Activated effector memory CD4-positive, alpha-beta T cell treated with anti-CD3 and anti-CD28 coated beads, Interleukin-2, amount 50 U/mL, for 16 hours (primary cell): ENCODE results near the gene ERI3.

ENCODE experiments used
- DNase-seq: peaks from one replicate; pipeline ENCODE4 v3.0.0-alpha.2; 2020

The ERI3 gene

DNA sequence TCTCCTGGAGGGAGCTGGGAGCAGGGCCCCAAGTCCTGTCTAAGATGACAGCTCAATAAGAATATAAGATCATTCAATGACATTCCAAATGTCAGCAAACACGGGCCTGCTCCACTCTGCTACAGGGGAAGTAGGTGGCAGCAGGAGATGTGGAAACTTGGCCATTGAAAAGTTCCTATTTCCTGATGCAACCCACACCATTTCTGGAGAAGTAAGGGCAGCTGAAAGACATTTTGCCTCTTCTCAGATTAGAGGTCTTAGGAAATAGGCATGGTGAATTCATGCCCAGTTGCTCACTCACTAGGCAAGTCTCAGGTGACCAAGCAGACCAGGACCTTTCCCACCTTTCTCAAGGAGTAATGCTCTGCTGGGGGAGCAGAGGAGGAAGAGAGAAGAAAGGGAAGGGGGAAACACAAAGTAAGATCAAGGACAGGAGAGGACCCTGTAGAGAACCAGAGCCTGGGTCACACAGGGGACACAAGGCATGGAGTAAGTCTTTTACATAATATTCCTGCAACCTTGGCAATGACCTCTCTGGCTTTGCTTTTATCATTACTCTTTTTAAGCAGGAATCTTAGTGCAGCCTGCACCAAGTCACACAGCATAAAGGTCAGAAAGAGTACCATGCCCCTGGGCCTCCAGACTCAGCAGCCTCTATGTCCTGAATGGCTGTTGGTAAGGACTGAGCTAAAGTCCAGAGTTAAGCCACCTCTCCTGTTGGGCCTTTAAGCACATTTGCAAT, 72.9 kb downstream of the ERI3 start:
- DNase-seq, result no peak

DNA sequence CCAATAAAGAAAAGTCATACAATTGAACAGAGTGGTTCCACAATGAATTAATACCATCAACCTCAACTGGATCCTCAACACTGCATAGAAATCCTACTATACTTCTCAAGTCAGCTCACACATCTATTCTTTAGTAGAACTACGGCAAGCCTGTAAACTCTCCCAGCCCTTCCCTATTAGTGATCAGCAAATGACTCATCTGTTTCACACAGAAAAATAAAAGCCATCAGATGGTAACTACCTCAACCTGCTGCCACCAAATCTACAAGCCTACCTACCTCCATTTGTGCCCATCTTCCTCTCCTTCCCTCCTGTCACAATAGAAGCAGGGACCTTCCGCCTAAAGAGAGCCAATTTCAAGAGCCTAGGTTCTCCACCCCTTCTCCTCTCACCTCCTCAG, 78.2 kb downstream of the ERI3 start:
- DNase-seq, result no peak

DNA sequence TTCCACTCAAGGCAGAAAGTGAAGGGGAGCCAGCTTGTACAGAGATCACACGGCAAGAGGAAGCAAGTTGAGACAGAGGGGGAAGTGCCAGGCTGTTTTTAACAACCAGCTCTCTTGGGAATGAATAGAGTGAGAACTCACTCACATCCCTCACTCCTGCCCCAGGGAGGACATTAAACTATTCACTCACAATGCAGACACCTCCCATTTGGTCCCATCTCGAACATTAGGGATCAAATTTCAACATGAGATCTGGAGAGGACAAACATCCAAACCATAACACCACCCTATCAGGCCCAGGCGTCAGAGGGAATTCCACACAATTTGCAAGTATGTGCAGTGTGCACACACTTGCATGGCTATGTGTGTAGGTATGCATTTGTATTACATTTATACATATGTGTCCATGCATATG, 79.1 kb downstream of the ERI3 start:
- no peak for DNase-seq

DNA sequence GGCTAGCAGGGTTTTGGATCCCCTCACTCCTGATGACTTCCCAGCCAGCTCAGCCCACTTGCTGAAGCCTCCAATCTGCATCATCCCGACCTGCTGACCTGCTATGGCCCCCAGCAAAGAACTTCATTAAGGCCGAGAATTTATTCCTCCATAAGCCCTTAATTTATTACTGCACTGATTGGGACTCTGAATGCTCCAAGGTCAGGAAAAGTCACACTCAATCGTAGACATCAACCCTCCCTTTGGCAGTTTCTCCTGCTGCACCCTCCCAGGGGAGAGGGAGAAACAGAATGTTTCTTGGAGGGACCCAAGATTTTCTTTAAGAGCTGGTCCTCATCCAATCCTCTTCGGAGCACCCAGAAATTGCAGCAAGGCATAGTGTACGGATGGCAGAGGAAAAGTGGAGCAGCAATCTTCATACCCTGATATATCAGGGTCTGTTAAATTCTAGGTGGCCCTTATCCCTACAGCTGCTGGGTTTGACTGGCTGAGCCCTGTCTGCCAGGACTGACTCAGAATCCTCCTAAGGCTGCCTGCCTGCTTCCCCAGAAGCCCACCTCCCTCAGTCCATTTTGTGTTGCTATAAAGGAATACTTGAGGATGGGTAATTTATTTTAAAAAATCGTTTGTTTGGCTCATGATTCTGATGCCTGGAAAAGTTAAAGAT, 79.6 kb downstream of the ERI3 start:
- no peak for DNase-seq

DNA sequence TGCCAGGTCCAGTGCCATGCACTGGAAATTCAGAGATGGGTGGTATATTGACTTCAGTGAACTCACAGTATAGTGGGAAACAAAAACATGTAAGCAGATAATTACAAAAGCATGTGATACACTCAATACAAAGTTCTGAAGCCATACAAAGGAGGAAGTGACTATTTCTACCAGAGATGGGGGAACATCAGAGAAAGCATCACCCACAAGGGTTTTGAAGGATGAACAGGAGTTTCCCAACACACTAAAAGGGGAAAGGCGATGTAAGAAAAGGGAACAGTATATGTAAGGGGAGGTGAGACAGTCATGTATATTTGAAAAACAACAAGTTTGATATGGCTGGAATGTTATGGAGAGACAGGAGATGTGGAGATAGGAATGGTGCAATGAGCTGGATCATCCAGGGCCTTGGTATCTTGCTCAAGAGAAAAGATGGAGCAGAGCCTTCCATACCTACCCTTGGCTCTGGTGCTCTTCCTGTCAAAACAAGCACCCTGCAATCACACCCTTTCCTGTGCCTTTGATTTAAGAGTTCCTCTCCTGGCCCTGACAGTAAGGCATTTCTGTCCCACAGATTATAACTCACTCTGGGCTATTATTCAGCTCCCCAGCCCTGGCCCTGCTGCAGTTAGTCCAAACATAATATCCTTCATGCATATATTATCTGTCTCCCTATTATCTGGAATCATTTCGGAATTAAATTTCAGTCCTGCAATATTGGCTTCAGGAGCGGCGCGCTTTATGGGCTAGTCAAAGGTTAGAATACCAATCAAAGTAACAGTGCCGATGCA, 81.3 kb downstream of the ERI3 start:
- no peak for DNase-seq

DNA sequence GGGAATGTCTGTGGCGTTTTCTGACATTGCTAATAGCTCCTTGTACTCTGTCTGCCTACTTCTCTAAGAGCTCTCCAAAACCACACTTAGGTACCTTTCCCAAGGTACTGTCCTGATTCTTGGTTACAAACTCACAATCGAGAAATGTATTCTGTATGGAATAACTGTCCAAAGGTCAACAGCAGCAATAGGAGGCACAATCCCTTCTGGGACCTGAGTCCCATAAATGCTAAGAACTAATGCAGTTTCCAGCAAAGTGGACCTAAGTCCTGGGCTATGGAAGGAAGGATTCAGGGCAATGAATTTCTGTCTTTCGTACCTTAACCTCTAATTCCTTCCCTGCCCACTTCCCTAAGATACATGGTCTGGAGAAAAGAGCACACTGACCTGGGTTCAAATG, 82.1 kb downstream of the ERI3 start:
- DNase-seq, result no peak

DNA sequence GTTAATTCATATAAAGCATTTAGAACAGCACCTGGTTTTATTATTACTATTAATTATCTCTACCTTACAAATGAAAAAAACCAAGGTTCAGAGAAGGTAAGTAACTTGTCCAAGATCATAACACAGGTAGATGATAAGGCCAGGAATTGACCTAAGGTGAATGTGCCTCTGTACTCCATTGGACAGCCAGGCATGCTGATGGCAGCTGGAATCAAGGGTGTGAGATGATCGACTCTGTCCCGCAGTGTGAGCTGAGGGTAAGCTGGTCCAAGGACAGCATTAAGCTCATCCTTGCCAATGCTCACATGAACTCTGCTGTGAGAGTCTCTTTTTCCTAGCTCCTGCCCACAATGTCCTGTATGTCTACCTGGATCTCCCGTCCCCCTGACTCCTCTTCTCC, 83.4 kb downstream of the ERI3 start:
- no peak for DNase-seq

DNA sequence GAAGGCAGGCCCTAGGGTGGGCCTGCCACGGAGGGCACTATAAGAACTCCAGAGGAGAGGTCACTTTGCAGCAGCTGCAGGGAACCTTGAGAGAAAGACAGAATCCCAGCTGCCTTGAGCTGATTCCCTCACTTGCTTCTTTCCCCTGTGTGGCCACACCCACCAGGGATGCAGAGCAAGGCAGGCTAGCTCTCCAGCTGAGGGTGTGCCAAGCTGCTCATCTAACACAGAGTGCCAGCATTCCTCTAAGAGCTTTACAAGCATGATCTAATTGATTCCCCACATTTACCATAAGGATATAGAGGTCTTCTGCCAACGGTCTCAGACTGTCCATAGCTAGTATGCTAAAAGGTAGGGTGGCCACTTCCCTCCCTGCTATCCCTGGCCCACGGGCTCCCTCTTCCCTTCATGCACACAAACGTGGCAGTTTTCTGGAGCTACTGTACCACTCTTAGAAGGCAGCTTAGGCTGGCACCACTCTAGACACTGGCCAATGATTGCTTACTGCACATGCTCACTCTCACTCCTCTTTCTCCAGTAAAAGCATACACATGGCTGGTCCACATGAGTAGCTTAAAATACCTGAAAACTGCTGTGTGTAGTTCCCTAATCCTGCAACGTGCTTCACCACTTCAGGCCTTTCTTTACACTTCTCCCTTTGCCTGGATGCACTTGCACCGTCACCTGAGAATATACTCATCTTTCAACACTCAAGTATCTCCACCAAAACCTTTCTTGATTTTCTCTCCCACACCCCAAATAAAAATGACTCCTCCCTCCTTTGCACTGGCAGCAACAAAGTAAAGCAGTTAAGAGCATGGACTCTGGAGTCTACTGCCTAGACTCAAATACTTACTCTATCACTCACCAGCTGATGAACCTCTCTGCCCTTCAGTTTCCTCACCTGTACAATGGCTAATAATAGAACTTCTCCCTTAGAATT, 84.1 kb downstream of the ERI3 start:
- no peak for DNase-seq

DNA sequence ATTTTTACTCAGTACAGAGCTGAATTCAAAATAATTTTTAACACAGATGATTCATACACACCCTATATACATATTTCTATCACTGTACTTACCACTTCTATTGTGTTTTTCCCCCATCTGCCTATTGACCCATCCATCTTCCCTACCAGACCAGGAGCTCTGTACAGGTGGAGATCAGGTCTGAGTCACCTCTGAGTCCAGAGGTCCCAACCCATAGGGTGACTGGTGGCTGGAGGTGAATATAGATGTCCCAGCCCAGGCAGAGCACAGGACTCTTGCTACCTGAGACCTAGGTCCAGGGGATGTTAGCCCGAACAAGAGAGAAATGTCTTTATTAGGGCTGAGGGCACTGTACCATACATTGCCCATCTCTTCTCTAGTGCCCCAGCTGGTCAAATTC, 87.0 kb downstream of the ERI3 start:
- no peak for DNase-seq

DNA sequence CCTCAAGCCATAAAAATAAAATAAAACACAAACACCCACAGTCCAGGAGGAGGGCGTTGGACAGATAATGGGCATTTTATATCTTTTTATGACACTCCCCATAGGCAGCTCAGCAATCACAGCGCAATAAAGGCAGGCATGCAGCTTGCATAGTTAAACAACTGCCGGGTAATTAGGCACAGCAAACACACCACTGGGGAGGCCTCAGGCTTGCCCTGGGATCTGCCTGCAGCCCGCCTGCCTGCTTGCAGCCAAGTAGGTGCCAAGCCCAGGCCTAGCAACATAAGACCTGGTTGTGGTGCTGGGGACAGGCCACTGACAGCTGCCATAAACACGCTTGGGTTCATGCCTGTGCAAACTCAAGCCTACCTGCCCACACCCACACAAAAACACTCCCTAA, 87.6 kb downstream of the ERI3 start:
- no peak for DNase-seq

DNA sequence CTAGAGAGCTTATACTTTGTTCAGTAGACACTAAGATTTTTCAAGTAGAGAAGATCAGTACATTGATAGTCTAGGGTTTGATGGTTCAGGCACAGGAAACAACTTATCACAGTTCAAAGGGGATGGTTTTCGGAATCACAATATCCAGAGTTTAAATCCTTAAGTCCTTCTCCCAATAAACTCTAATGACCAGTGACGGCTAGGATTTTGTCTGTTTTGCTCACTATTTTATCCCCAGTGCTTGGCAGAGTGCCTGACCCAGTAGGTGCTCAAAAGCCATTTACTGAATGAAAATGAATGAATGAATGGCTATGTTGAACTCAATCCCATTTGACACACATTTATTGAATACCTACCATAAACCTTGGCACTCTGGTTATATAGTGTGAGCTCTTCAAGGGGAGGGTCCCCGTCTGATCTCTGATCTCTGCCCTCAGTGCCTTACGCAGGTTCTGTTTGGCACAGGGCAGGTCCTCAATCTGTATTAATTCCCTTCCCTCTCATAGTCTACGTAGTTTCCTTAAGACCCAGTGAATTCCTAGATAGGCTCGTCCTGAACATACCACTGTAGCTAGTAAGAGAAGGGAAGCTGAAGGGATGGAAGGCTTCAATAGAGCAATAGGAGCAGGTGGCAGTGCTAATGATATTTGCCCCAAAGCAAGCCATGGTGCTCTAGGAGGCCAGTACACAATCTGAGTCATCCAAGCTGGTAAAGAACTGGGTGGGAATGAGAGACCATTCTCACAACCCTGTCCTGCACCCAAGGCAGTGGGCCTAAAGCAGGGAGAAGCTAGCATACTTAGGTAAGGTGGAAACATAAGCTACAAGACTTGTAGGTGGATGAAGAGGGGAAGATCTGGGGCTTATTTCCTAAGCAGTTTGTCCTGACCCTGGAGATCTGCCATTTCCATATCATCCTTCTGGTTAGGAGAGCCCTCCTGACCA, 88.4 kb downstream of the ERI3 start:
- DNase-seq, result no peak

DNA sequence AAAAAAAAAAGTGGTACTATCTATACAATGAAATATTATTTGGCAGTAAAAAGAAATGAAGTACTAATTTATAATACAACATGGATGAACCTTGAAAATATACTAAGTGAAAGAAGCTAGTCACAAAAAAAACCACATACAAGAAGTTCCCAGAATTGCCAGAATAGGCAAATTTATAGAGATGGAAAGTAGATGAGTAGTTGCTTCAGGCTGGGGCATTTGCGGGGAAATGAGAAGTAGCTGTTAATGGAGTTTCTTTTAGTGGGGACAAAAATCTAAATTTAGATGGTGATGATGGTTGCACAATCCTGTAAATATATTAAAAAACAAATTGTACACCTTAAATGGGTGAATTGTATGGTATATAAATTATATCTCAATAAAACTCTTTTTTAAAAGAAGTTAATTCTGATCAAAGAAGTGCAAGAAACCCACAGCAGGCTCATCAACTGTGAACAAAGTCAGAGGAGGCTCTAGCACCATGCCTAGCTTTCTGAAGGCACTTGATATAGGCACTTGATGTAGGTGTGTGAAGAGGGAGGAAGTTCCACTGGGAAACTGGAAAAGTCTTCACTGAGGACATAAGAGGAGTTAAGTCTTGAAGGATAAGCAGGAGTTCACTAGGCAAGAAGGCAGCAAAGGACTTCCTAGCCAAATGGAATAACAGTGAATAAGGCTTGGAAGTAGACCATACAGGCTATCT, 89.2 kb downstream of the ERI3 start:
- DNase-seq, result no peak

DNA sequence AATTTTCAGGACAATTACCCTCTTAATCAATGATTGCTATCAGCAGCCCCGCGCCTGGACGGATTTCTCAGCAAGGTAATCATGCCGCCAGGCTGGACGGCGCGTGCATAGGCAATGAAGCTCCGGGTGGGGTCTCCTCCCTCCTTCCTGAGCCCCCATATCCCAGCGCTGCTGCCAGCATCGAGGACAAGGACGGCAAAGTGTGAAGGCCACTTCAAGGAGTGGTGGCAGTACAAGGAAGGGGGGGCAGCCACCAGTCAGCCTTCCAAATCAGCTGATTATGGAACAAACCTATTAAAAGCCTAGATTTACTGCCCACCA, 90.6 kb downstream of the ERI3 start:
- DNase-seq, result no peak

DNA sequence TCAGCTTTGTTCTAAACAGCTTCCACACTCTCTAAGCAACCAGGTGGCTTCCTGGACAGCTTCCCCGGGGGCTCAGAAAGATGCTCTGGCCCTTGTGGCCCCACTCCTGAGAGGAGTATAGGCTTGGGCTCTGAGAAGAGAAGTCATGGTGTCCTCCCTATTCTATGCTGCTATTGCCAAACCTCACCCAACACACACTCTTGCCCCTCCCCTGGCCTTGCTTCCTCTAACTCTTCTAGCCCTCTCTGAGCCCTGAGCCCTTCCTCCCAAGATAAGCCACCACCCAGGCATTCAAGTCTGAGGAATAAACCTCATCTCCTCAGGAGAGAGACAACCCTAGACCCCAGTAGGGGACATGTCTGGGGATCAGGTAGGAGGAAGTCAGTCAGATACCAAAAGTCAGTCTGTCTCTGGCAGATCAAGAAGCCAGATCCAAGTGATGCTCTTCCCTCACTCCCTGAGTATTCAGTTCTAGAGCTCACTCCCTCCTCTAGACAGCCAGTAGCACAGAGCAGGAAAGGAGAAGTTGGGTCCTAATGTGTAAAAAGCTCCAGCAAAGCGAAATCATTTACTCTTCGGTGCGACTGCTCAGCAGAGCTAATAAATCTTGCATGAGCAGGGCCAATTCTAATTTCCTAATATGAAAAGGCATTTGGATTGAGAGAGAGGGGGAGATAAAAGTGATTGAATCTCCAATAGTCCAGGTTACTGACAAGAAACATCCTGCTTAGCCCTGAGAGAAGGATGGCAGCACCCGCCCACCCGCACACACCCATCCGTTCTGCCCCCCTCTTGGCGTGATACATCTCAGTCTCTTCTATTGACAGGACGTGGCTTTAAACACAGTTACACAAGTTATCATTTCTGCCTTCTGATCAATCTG, 91.2 kb downstream of the ERI3 start:
- no peak for DNase-seq

DNA sequence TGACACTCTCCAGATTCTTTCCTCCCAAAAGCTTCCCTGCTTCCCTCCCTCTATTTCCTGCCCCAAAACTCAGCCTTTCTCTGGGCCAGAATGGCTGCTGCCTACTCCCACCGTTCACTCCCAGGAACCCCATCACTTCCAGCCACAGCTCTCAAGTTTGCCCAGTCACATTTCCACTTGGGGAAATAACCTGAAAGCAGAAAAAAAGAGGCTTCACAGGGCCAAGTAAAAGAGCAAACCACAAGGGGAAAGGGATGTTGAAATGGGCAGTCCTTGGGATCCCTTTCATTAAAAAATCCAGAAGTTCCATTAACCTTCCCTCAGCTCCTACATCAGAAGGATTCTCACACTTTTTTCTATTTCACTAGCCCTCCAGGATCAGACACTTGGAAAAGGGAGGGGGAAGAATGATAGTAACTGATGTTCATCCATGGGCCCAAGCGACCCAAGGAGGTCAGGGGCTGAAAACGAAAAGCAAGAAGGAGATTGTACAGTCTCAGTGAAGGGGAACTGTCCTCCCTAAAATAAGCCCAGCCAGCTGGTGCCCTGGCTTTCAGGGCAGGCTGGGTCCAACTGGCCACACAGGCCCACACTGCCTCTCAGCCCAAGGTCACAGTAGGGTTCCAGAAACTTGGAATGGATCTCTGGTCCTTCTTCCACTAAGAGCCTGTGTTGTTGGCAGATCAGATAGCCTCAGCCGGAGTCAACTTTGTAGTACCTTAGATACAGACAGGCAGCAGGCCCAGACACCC, 92.1 kb downstream of the ERI3 start:
- no peak for DNase-seq

DNA sequence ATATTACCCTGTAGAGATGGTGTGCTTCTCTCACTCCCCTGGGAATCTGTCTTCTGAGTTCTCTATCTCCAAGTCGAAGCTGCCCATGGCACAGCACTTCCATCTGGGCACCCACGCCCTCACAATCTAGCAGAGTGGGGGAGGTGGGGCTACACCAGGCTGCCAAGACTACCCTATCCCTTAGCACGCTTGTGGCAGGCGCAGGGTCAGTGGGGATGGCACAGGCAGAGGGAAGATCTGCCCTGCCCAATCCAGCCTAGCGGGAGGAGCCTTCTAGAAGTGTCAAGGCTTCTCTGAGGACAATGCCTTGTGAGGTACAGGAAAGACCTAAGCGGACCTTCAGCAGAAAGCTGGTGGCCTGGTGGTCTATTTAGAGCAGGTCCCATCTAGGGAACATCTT, 92.6 kb downstream of the ERI3 start:
- no peak for DNase-seq

DNA sequence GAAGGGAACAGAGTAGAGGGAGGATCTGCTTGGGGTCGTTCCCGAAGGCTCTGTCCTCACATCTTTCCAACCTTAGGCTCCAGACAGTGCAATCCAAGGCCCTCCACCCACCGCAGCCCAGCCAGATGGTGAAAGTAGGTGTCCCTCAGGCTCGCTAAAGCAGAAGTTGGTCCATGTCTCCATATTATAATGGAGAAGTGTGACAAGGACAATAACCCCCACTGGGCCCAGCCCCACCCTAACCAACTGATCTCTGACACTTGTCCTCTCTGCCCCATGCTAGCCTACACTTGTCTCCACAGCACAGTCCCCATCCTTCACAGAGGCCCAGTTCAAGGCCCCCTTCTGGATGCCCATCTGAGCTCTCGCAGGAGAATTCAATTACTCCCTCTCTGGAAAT, 93.1 kb downstream of the ERI3 start:
- DNase-seq, result no peak

DNA sequence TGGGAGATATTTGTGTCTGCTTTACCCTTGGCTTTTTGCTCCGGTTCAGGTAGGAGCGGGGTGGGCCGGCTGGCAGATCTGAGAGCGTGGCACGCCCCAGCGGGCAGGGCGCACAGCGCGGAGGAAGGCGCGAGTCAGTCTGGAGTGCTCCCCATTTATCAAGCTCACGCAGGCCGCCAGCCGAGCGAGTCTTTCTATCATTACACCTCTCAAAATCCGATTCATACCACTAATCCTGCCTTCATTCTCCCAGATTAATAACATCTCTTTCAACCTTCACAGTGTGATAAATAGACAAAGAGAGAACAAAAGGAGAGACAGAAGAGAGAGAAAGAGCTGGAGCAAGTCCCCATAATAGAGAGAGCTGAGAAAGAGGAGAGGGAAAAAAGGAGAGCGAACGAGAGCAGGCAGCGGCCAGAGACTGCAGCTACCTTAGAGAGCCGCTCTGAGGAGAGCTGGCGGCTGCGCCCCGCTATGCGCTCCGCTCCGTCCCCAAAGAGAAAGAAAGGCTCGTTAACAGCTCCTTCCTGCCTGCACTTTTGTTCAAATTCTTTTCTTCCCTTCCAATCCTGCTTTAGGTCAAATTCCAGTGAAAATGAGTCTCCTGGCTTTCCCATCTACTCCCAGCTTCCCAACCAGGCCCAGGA, 93.8 kb downstream of the ERI3 start:
- DNase-seq, result no peak

DNA sequence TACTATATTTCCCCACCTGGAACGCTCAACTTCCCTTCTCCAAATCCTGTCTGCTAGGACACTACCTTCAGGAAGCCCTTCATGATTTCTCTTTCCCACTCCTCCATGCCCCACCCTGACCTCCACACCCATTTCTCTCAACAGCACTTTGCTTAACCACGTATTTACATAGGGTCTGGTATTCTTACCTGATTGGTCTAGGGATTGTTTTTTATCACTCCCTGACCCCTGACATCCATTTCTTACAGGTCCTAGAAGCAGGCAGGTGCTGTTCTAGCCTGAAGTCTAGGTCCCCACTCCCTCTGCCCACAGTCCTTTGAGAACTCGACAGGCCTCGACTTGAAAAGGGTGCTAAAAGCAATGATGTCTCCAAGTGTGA, 94.3 kb downstream of the ERI3 start:
- no peak for DNase-seq
